Neural cell (in vitro differentiated cells): ENCODE data around the gene FOXK1. TPM values are rescaled to one million over a fixed set of nuclear protein-coding genes. Genes with fewer than 3 reads are reported as not detected.

ENCODE experiments used
- H2AFZ ChIP-seq: fragments of 200-600, 300-800 bp; sonication (generic), shearing (Covaris generic); 2 replicates; pipeline ENCODE4 v1.6.0; 2014; ENCODE audit warnings: low read depth, mild to moderate bottlenecking, antibody characterized with exemption, low read length, moderate library complexity
- H3F3A ChIP-seq: fragments of 200-600 bp; shearing (Covaris generic); 2 replicates; pipeline ENCODE4 v1.6.1; 2016; ENCODE audit warnings: mild to moderate bottlenecking, moderate library complexity, mixed read lengths, antibody characterized with exemption, low read length; ENCODE audit not compliant: insufficient read depth, poor library complexity, severe bottlenecking
- H3K27ac ChIP-seq: fragments of 200-600, 300-800 bp; sonication (generic), shearing (Covaris generic); 2 replicates; pipeline ENCODE4 v1.5.1; 2014; ENCODE audit warnings: mild to moderate bottlenecking, low read length, moderate library complexity
- H3K27me3 ChIP-seq: fragments of 300-800, 200-600 bp; sonication (generic), shearing (Covaris generic); 2 replicates; pipeline ENCODE4 v1.6.0; 2014; ENCODE audit warnings: mild to moderate bottlenecking, low read depth, low read length, moderate library complexity; ENCODE audit not compliant: insufficient read depth
- H3K36me3 ChIP-seq: fragments of 300-800, 200-600 bp; sonication (generic), shearing (Covaris generic); 2 replicates; pipeline ENCODE4 v1.5.1; 2014; ENCODE audit warnings: mild to moderate bottlenecking, antibody characterized with exemption, low read length, moderate library complexity; ENCODE audit not compliant: insufficient read depth
- H3K4me2 ChIP-seq: fragments of 300-800, 200-600 bp; sonication (generic), shearing (Covaris generic); 2 replicates; pipeline ENCODE4 v1.6.0; 2014; ENCODE audit warnings: mild to moderate bottlenecking, low read length
- H3K4me3 ChIP-seq: fragments of 300-800, 200-600 bp; sonication (generic), shearing (Covaris generic); 2 replicates; pipeline ENCODE4 v1.5.1; 2014; ENCODE audit warnings: mild to moderate bottlenecking, low read length, moderate library complexity
- H3K79me2 ChIP-seq: fragments of 200-600 bp; shearing (Covaris generic); replicated peaks from 2 replicates; pipeline ENCODE4 v1.6.0; 2014; ENCODE audit warnings: mild to moderate bottlenecking, low read length, moderate library complexity; ENCODE audit not compliant: insufficient read depth
- H3K9ac ChIP-seq: fragments of 300-800, 200-600 bp; sonication (generic), shearing (Covaris generic); 2 replicates; pipeline ENCODE4 v1.6.1; 2016; ENCODE audit warnings: mild to moderate bottlenecking, low read length, mixed read lengths
- H3K9me2 ChIP-seq: fragments of 200-600 bp; shearing (Covaris generic); 2 replicates; pipeline ENCODE4 v1.6.1; 2016; ENCODE audit warnings: mild to moderate bottlenecking, low read length, mixed read lengths; ENCODE audit not compliant: insufficient read depth
- H3K9me3 ChIP-seq: fragments of 200-600, 300-800 bp; sonication (generic), shearing (Covaris generic); 2 replicates; pipeline ENCODE4 v1.6.1; 2016; ENCODE audit warnings: mild to moderate bottlenecking, mixed run types, low read length, moderate library complexity, mixed read lengths
- H4K20me1 ChIP-seq: fragments of 200-600 bp; shearing (Covaris generic); 2 replicates; pipeline ENCODE4 v1.6.1; 2016; ENCODE audit warnings: mild to moderate bottlenecking, mixed run types; ENCODE audit not compliant: insufficient read depth
- EP300 ChIP-seq: fragments of 450-650 bp; conservative IDR thresholded peaks from 2 replicates; pipeline ENCODE4 v1.6.1; 2014; ENCODE audit warnings: antibody characterized with exemption, mild to moderate bottlenecking, moderate library complexity; ENCODE audit not compliant: poor library complexity, severe bottlenecking
- EZH2 ChIP-seq: fragments of 200-600, 300-800 bp; shearing (Covaris generic), sonication (generic); IDR thresholded peaks from 2 replicates; pipeline ENCODE4 v1.6.1; 2014; ENCODE audit warnings: antibody characterized with exemption, low read length, borderline replicate concordance, mild to moderate bottlenecking; ENCODE audit not compliant: insufficient read depth, poor library complexity, severe bottlenecking
- MXI1 ChIP-seq: fragments of 450-650 bp; conservative IDR thresholded peaks from 2 replicates; pipeline ENCODE4 v1.6.1; 2014; ENCODE audit warnings: antibody characterized with exemption, mild to moderate bottlenecking; ENCODE audit not compliant: poor library complexity, severe bottlenecking
- POLR2AphosphoS5 ChIP-seq: IDR thresholded peaks from 2 replicates; pipeline ENCODE4 v1.6.1; 2012
- RAD21 ChIP-seq: fragments of 450-650 bp; conservative IDR thresholded peaks from 2 replicates; pipeline ENCODE4 v1.6.1; 2014; ENCODE audit warnings: antibody characterized with exemption, mild to moderate bottlenecking, moderate library complexity
- SMC3 ChIP-seq: fragments of 450-650 bp; conservative IDR thresholded peaks from 2 replicates; pipeline ENCODE4 v1.6.1; 2014; ENCODE audit warnings: antibody characterized with exemption, mild to moderate bottlenecking, moderate library complexity; ENCODE audit not compliant: poor library complexity
- TAF1 ChIP-seq: IDR thresholded peaks from 2 replicates; pipeline ENCODE4 v1.6.1; 2012; ENCODE audit warnings: low read depth
- polyA plus RNA-seq: library from polyadenylated mRNA; depleted of rRNA; stranded (reverse); fragments of >200 nt; gene quantifications from 2 replicates; pipeline ENCODE4 v1.2.3, GENCODE V29; 2014
- TF ChIP-seq, protein P1 (sequence below): IDR thresholded peaks from 2 replicates; pipeline ENCODE4 v1.6.1; 2012; ENCODE audit warnings: borderline replicate concordance
- TF ChIP-seq, protein P2 (sequence below): fragments of 450-650 bp; IDR thresholded peaks from 2 replicates; pipeline ENCODE4 v1.5.1; 2014; ENCODE audit warnings: antibody characterized with exemption, mild to moderate bottlenecking, moderate library complexity; ENCODE audit not compliant: poor library complexity, severe bottlenecking

Gene FOXK1
- polyA plus RNA-seq, 1 donor from 2014 or later, result 7.4 TPM

DNA sequence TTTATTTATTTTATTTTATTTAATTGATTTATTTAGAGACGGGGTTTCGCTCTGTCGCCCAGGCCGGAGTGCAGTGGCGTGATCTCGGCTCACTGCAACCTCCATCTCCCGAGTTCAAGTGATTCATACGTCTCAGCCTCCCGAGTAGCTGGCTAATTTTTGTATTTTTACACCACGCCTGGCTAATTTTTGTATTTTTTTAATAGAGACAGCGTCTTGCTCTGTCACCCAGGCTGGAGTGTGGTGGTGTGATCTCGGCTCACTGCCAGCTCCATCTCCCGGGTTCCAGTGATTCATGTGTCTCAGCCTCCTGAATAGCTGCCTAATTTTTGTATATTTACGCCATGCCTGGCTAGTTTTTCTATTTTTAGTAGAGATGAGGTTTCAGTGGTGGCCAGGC, 127.6 kb downstream of the FOXK1 start:
- Histone ChIP-seq H3K4me3 (no peak overlapping the region), H3K9me3 (no peaks in the 10 kb centered on the region)

DNA sequence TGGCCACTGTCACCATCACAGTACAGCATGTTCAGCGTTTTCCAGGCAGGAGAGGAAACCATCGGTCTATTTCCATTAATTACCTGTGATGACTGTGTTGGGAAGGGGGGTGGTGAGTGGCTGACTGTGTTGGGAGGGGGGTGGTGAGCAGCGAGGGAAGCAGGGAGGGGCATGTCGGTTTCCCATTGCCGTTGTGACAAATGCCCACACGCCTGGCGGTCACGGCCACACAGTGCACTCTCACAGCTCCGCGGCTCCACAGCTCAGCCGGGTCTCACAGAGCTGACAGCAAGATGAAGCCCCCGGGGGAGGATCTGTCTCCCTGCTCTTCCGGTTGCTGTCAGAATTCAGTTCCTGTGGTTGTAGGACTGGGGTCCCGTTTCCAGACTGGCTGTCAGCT, 132.3 kb downstream of the FOXK1 start:
- H2AFZ ChIP-seq, result no peak overlapping the region
- no peaks in the 10 kb centered on the region for H3K79me2 ChIP-seq
- H3F3A ChIP-seq, result no peaks in the 10 kb centered on the region
- no peak overlapping the region for H3K9ac ChIP-seq
- H3K27ac ChIP-seq, result peak overlapping the region; percentile 39
- H3K36me3 ChIP-seq, result no peaks in the 10 kb centered on the region
- H3K4me2 ChIP-seq, result no peak overlapping the region
- no peaks in the 10 kb centered on the region for H3K9me2 ChIP-seq
- no peaks in the 10 kb centered on the region for H3K27me3 ChIP-seq
- H3K4me3 ChIP-seq, result no peak overlapping the region
- H3K9me3 ChIP-seq, result no peaks in the 10 kb centered on the region
- H4K20me1 ChIP-seq, result no peaks in the 10 kb centered on the region
- no peak for TF ChIP-seq RAD21
- TF ChIP-seq, protein P1, sequence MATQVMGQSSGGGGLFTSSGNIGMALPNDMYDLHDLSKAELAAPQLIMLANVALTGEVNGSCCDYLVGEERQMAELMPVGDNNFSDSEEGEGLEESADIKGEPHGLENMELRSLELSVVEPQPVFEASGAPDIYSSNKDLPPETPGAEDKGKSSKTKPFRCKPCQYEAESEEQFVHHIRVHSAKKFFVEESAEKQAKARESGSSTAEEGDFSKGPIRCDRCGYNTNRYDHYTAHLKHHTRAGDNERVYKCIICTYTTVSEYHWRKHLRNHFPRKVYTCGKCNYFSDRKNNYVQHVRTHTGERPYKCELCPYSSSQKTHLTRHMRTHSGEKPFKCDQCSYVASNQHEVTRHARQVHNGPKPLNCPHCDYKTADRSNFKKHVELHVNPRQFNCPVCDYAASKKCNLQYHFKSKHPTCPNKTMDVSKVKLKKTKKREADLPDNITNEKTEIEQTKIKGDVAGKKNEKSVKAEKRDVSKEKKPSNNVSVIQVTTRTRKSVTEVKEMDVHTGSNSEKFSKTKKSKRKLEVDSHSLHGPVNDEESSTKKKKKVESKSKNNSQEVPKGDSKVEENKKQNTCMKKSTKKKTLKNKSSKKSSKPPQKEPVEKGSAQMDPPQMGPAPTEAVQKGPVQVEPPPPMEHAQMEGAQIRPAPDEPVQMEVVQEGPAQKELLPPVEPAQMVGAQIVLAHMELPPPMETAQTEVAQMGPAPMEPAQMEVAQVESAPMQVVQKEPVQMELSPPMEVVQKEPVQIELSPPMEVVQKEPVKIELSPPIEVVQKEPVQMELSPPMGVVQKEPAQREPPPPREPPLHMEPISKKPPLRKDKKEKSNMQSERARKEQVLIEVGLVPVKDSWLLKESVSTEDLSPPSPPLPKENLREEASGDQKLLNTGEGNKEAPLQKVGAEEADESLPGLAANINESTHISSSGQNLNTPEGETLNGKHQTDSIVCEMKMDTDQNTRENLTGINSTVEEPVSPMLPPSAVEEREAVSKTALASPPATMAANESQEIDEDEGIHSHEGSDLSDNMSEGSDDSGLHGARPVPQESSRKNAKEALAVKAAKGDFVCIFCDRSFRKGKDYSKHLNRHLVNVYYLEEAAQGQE, result no peak
- peak; percentile 5 for TF ChIP-seq POLR2AphosphoS5

More for the DNA sequence above, 127.6 kb downstream of the FOXK1 start:
- Histone ChIP-seq H3K4me2 (no peak overlapping the region), H3K9me2 (no peaks in the 10 kb centered on the region), H3K79me2 (no peaks in the 10 kb centered on the region), H3K36me3 (no peaks in the 10 kb centered on the region), H3K27ac (no peak overlapping the region), H3K9ac (no peak overlapping the region), H2AFZ (no peak overlapping the region), H4K20me1 (no peaks in the 10 kb centered on the region), H3F3A (no peaks in the 10 kb centered on the region), H3K27me3 (no peaks in the 10 kb centered on the region)
- no peak for TF ChIP-seq POLR2AphosphoS5
- no peak for TF ChIP-seq TAF1
- TF ChIP-seq EP300, result no peak
- TF ChIP-seq SMC3, result no peak
- TF ChIP-seq MXI1, result no peak
- TF ChIP-seq, protein P1, result no peak
- no peak for TF ChIP-seq RAD21
- TF ChIP-seq, protein P2, sequence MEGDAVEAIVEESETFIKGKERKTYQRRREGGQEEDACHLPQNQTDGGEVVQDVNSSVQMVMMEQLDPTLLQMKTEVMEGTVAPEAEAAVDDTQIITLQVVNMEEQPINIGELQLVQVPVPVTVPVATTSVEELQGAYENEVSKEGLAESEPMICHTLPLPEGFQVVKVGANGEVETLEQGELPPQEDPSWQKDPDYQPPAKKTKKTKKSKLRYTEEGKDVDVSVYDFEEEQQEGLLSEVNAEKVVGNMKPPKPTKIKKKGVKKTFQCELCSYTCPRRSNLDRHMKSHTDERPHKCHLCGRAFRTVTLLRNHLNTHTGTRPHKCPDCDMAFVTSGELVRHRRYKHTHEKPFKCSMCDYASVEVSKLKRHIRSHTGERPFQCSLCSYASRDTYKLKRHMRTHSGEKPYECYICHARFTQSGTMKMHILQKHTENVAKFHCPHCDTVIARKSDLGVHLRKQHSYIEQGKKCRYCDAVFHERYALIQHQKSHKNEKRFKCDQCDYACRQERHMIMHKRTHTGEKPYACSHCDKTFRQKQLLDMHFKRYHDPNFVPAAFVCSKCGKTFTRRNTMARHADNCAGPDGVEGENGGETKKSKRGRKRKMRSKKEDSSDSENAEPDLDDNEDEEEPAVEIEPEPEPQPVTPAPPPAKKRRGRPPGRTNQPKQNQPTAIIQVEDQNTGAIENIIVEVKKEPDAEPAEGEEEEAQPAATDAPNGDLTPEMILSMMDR, result no peak
- no peak for TF ChIP-seq EZH2
